H9 (cell line): Measurements from ENCODE around the gene SLC15A3. TPM values are rescaled to one million over a fixed set of nuclear protein-coding genes. Genes with fewer than 3 reads are reported as not detected.
A peak's percentile ranks its signal among the peaks of the same experiment; 100 is the strongest.

Experiments used
- DNase-seq: peaks from one replicate; pipeline ENCODE4 v3.0.0-alpha.2; 2017
- H2AFZ ChIP-seq: one replicate; pipeline ENCODE4 v1.6.1; 2013; ENCODE audit warnings: mild to moderate bottlenecking, low read length, control low read depth, moderate library complexity
- H2AK5ac ChIP-seq: 2 replicates; pipeline ENCODE4 v1.6.1; 2013; ENCODE audit warnings: low read length, control low read depth, mixed read lengths; ENCODE audit not compliant: insufficient read length
- H2BK120ac ChIP-seq: one replicate; pipeline ENCODE4 v1.6.1; 2013; ENCODE audit warnings: low read depth, mild to moderate bottlenecking, low read length, control low read depth, inconsistent platforms; ENCODE audit not compliant: poor library complexity, severe bottlenecking
- H2BK12ac ChIP-seq: 2 replicates; pipeline ENCODE4 v1.6.1; 2013; ENCODE audit warnings: low read length, control low read depth, mixed read lengths, low read depth; ENCODE audit not compliant: insufficient read length
- H2BK15ac ChIP-seq: 2 replicates; pipeline ENCODE4 v1.6.1; 2013; ENCODE audit warnings: low read depth, low read length, control low read depth
- H2BK20ac ChIP-seq: one replicate; pipeline ENCODE4 v1.6.1; 2013; ENCODE audit warnings: low read depth, mild to moderate bottlenecking, low read length, control low read depth, inconsistent platforms; ENCODE audit not compliant: poor library complexity, severe bottlenecking
- H2BK5ac ChIP-seq: 2 replicates; pipeline ENCODE4 v1.6.1; 2013; ENCODE audit warnings: low read length, control low read depth, mixed read lengths; ENCODE audit not compliant: insufficient read length
- H3K14ac ChIP-seq: 2 replicates; pipeline ENCODE4 v1.6.1; 2013; ENCODE audit warnings: low read length, control low read depth; ENCODE audit not compliant: insufficient read depth
- H3K18ac ChIP-seq: 2 replicates; pipeline ENCODE4 v1.6.1; 2013; ENCODE audit warnings: low read depth, mild to moderate bottlenecking, mixed read lengths, low read length, control low read depth; ENCODE audit not compliant: insufficient read length
- H3K23ac ChIP-seq: 2 replicates; pipeline ENCODE4 v1.6.1; 2013; ENCODE audit warnings: low read length, control low read depth, mixed read lengths, low read depth; ENCODE audit not compliant: insufficient read length
- H3K23me2 ChIP-seq: 2 replicates; pipeline ENCODE4 v1.6.1; 2013; ENCODE audit warnings: low read depth, mild to moderate bottlenecking, mixed read lengths, low read length, control low read depth; ENCODE audit not compliant: insufficient read length, poor library complexity, severe bottlenecking
- H3K27ac ChIP-seq: 2 replicates; pipeline ENCODE4 v1.5.1; 2013; ENCODE audit warnings: low read length, control low read depth, mixed read lengths, low read depth; ENCODE audit not compliant: insufficient read length
- H3K27me3 ChIP-seq: 2 replicates; pipeline ENCODE4 v1.6.1; 2013; ENCODE audit warnings: low read length, control low read depth, inconsistent platforms; ENCODE audit not compliant: insufficient read depth
- H3K4ac ChIP-seq: 2 replicates; pipeline ENCODE4 v1.6.1; 2013; ENCODE audit warnings: low read depth, mild to moderate bottlenecking, control low read depth, inconsistent platforms, low read length, moderate library complexity
- H3K4me1 ChIP-seq: 2 replicates; pipeline ENCODE4 v1.6.1; 2013; ENCODE audit warnings: low read length, control low read depth, inconsistent platforms; ENCODE audit not compliant: insufficient read depth
- H3K4me2 ChIP-seq: 2 replicates; pipeline ENCODE4 v1.6.1; 2013; ENCODE audit warnings: low read length, control low read depth, mixed read lengths; ENCODE audit not compliant: insufficient read length, insufficient read depth
- H3K56ac ChIP-seq: 2 replicates; pipeline ENCODE4 v1.6.1; 2013; ENCODE audit warnings: low read depth, mild to moderate bottlenecking, mixed read lengths, low read length, control low read depth; ENCODE audit not compliant: insufficient read length
- H3K79me1 ChIP-seq: 2 replicates; pipeline ENCODE4 v1.6.1; 2013; ENCODE audit warnings: low read depth, mild to moderate bottlenecking, moderate library complexity, low read length, control low read depth, inconsistent platforms; ENCODE audit not compliant: insufficient read depth, poor library complexity, severe bottlenecking
- H3K79me2 ChIP-seq: 2 replicates; pipeline ENCODE4 v1.6.1; 2013; ENCODE audit warnings: low read length, control low read depth, inconsistent platforms; ENCODE audit not compliant: insufficient read depth
- H3K9ac ChIP-seq: 2 replicates; pipeline ENCODE4 v1.6.1; 2013; ENCODE audit warnings: low read length, control low read depth, mixed read lengths; ENCODE audit not compliant: insufficient read length; ENCODE audit errors: extremely low read depth
- H3K9me3 ChIP-seq: one replicate; pipeline ENCODE4 v1.6.1; 2013; ENCODE audit warnings: low read depth, low read length, inconsistent platforms; ENCODE audit not compliant: control insufficient read depth
- H3T11ph ChIP-seq: one replicate; pipeline ENCODE4 v1.6.1; 2013; ENCODE audit warnings: mild to moderate bottlenecking, low read length, control low read depth, inconsistent platforms
- H4K20me1 ChIP-seq: one replicate; pipeline ENCODE4 v1.6.1; 2013; ENCODE audit not compliant: control insufficient read depth, insufficient read length, insufficient read depth
- H4K5ac ChIP-seq: 2 replicates; pipeline ENCODE4 v1.6.1; 2013; ENCODE audit warnings: low read depth, mild to moderate bottlenecking, mixed read lengths, low read length, control low read depth; ENCODE audit not compliant: insufficient read length
- H4K8ac ChIP-seq: replicated peaks from 2 replicates; pipeline ENCODE4 v1.6.1; 2013; ENCODE audit warnings: low read length, control low read depth, mixed read lengths, low read depth; ENCODE audit not compliant: insufficient read length
- H4K91ac ChIP-seq: 2 replicates; pipeline ENCODE4 v1.6.1; 2013; ENCODE audit warnings: low read depth, mild to moderate bottlenecking, moderate library complexity, mixed read lengths, low read length, control low read depth; ENCODE audit not compliant: insufficient read length
- H3K27ac Mint-ChIP-seq, 3 experiments: 2 replicates in 2 of 3; 3 replicates in 1 of 3; pipeline ENCODE4 v1.8.0; 2020 to 2021; ENCODE audit warnings: mixed read lengths in 3 of 3, mild to moderate bottlenecking in 1 of 3, moderate library complexity in 1 of 3
- H3K27me3 Mint-ChIP-seq: 2 replicates; pipeline ENCODE4 v1.8.0; 2021; ENCODE audit warnings: low read depth, mild to moderate bottlenecking, moderate library complexity, mixed read lengths
- H3K36me3 Mint-ChIP-seq, 3 experiments: 2 replicates in 2 of 3; 3 replicates in 1 of 3; pipeline ENCODE4 v1.8.0; 2020 to 2021; ENCODE audit warnings: low read depth in 3 of 3, mixed read lengths in 3 of 3; ENCODE audit not compliant: insufficient read depth in 1 of 3
- H3K4me1 Mint-ChIP-seq, 2 experiments: 2 replicates each; pipeline ENCODE4 v1.8.0; 2020; ENCODE audit warnings: mixed read lengths in 2 of 2
- H3K4me3 Mint-ChIP-seq, 2 experiments: 2 replicates in 1 of 2; 3 replicates in 1 of 2; pipeline ENCODE4 v1.8.0; 2020 to 2021; ENCODE audit warnings: mild to moderate bottlenecking in 2 of 2, mixed read lengths in 2 of 2, moderate library complexity in 1 of 2
- H3K9me3 Mint-ChIP-seq, 2 experiments: 2 replicates in 1 of 2; 3 replicates in 1 of 2; pipeline ENCODE4 v1.8.0; 2020; ENCODE audit warnings: mild to moderate bottlenecking in 2 of 2, mixed read lengths in 2 of 2, moderate library complexity in 1 of 2
- WGBS: extraction: QIAGEN DNeasy Blood & Tissue Kit; methylation state at CpG from one replicate; pipeline ENCODE4 v1.1.7; 2013; ENCODE audit warnings: missing lambda C conversion rate, low lambda C conversion rate, mixed read lengths; ENCODE audit not compliant: insufficient read length; ENCODE audit errors: extremely low coverage; 5-methylcytosine and 5-hydroxymethylcytosine counted together
- total RNA-seq: library from RNA; stranded (reverse); gene quantifications from 2 replicates; pipeline ENCODE4 v1.2.1, GENCODE V29; 2021
- TF ChIP-seq, protein P1 (sequence below): fragments of 200-600 bp; sonication (generic); conservative IDR thresholded peaks from 3 replicates; pipeline ENCODE4 v1.8.0; 2021; ENCODE audit warnings: antibody characterized with exemption, mild to moderate bottlenecking

SLC15A3 gene
- total RNA-seq, 1 experiment from 2014 or later, result 7.0 TPM

DNA sequence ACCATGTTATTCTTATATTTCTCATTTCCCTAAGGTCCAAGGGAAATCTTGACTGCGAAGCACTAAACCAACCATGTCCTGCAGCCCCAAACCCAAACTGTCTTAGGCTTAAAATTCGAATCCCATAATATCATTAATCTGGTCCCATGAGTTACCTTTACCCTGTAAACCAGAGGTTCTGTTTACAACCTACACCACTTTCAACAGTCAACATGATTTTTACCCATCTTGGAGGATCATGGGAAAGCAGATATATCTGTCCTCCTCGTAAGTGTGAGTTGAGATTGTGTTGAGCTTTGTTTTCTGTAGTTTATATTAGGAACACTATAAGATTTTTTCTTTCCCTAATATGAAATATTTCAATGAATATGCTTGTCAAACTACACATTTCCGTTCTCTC lies 52.0 kb downstream of the SLC15A3 start:
- no peak overlapping the region for H3K27ac ChIP-seq
- peaks cover 12% of the 10 kb centered on the region; the same call in 1 of the 2 replicates for H3K79me2 ChIP-seq
- no peak overlapping the region for H2BK120ac ChIP-seq
- H2BK12ac ChIP-seq, result no peak overlapping the region
- H4K20me1 ChIP-seq, result peaks cover 2% of the 10 kb centered on the region
- no peak overlapping the region for H3K4ac ChIP-seq
- no peak overlapping the region for H4K8ac ChIP-seq
- H3T11ph ChIP-seq, result no peak overlapping the region
- no peak overlapping the region for H3K14ac ChIP-seq
- 0 out of 7 replicates have a peak overlapping the region, but pooled peaks of 1 of the 3 experiments have one; percentile 62 for H3K27ac Mint-ChIP-seq
- DNase-seq, result no peak
- H3K18ac ChIP-seq, result no peak overlapping the region
- H4K5ac ChIP-seq, result no peak overlapping the region
- no peak overlapping the region for H4K91ac ChIP-seq
- no peak overlapping the region for H3K23ac ChIP-seq
- no peaks in the 10 kb centered on the region for H3K27me3 Mint-ChIP-seq
- no peaks in the 10 kb centered on the region for H3K23me2 ChIP-seq
- no peak overlapping the region for H3K56ac ChIP-seq
- no peak overlapping the region for H2BK20ac ChIP-seq
- H3K4me3 Mint-ChIP-seq, result no peak overlapping the region
- TF ChIP-seq, protein P1, sequence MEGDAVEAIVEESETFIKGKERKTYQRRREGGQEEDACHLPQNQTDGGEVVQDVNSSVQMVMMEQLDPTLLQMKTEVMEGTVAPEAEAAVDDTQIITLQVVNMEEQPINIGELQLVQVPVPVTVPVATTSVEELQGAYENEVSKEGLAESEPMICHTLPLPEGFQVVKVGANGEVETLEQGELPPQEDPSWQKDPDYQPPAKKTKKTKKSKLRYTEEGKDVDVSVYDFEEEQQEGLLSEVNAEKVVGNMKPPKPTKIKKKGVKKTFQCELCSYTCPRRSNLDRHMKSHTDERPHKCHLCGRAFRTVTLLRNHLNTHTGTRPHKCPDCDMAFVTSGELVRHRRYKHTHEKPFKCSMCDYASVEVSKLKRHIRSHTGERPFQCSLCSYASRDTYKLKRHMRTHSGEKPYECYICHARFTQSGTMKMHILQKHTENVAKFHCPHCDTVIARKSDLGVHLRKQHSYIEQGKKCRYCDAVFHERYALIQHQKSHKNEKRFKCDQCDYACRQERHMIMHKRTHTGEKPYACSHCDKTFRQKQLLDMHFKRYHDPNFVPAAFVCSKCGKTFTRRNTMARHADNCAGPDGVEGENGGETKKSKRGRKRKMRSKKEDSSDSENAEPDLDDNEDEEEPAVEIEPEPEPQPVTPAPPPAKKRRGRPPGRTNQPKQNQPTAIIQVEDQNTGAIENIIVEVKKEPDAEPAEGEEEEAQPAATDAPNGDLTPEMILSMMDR, result no peak
- no peak overlapping the region for H2AK5ac ChIP-seq
- peaks cover 1% of the 10 kb centered on the region; the same call in 1 of the 2 replicates for H3K4me1 ChIP-seq
- no peaks in the 10 kb centered on the region for H3K27me3 ChIP-seq
- no peaks in the 10 kb centered on the region for H3K9me3 Mint-ChIP-seq
- no CpG with 5 or more reads among the region's 4 CpGs for WGBS
- H3K36me3 Mint-ChIP-seq, result peaks cover 47 to 85% (median 73%) of the 10 kb centered on the region in 3 experiments; a peak in 6 of 7 replicates
- peaks cover 5% of the 10 kb centered on the region for H3K79me1 ChIP-seq
- H2BK15ac ChIP-seq, result no peak overlapping the region
- H3K9ac ChIP-seq, result no peak overlapping the region
- peaks cover under 1 to 9% of the 10 kb centered on the region in 2 experiments for H3K4me1 Mint-ChIP-seq
- H3K9me3 ChIP-seq, result no peaks in the 10 kb centered on the region
- no peak overlapping the region for H2AFZ ChIP-seq
- no peak overlapping the region for H2BK5ac ChIP-seq
- no peak overlapping the region for H3K4me2 ChIP-seq
